ENCODE data around the gene CEACAM5. TPM values are rescaled to one million over a fixed set of nuclear protein-coding genes. Genes with fewer than 3 reads are reported as not detected.

The CEACAM5 gene
- not detected for total RNA-seq (ENCODE audit: unreplicated experiment)
- long read RNA-seq, result 0 reads

DNA sequence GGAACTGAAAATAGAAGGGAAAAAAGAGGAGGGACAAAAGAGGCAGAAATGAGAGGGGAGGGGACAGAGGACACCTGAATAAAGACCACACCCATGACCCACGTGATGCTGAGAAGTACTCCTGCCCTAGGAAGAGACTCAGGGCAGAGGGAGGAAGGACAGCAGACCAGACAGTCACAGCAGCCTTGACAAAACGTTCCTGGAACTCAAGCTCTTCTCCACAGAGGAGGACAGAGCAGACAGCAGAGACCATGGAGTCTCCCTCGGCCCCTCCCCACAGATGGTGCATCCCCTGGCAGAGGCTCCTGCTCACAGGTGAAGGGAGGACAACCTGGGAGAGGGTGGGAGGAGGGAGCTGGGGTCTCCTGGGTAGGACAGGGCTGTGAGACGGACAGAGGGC is at the start of gene CEACAM5:
Gene CEACAM5 (plus strand): TSS at position 146 of the 400 bp plus-strand sequence. CDS start 106 bp downstream, at position 252.
- Mint-ChIP-seq H3K9me3 (ENCODE audit: unreplicated experiment) (no peaks in the 10 kb centered on the region), H3K27me3 (ENCODE audit: unreplicated experiment) (peaks cover 12% of the 10 kb centered on the region), H3K4me3 (ENCODE audit: unreplicated experiment) (no peak within 1 kb of the TSS), H3K36me3 (ENCODE audit: unreplicated experiment) (no peaks in the 10 kb centered on the region), H3K27ac (ENCODE audit: unreplicated experiment) (no peak within 1 kb of the TSS), H3K4me1 (ENCODE audit: low read depth, unreplicated experiment) (no peaks in the 10 kb centered on the region)
- TF ChIP-seq, protein P1, sequence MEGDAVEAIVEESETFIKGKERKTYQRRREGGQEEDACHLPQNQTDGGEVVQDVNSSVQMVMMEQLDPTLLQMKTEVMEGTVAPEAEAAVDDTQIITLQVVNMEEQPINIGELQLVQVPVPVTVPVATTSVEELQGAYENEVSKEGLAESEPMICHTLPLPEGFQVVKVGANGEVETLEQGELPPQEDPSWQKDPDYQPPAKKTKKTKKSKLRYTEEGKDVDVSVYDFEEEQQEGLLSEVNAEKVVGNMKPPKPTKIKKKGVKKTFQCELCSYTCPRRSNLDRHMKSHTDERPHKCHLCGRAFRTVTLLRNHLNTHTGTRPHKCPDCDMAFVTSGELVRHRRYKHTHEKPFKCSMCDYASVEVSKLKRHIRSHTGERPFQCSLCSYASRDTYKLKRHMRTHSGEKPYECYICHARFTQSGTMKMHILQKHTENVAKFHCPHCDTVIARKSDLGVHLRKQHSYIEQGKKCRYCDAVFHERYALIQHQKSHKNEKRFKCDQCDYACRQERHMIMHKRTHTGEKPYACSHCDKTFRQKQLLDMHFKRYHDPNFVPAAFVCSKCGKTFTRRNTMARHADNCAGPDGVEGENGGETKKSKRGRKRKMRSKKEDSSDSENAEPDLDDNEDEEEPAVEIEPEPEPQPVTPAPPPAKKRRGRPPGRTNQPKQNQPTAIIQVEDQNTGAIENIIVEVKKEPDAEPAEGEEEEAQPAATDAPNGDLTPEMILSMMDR (IDR thresholded peaks at IDR 0.05; ENCODE audit: partially characterized antibody, unreplicated experiment), result no peak
- no peak for DNase-seq

DNA sequence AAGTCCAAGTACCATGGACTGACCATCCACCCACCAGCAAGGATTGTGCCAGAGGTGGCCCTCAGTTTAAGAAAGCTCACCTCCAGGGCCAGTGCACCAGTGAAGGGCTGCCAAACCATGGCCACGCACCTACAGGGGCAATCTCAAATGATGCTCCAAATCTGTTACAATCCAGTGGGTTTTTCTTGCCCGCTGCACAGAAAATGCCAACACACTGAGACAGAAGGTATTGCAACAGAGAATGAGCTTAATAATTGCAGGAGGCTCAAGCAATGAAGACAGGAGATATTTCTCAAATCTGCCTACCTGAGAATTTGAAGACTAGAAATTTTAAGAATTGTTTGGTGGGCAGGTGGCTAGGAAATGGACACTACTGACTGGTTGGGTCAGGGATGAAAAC is 42.4 kb upstream of the CEACAM5 start:
- Mint-ChIP-seq H3K4me1 (ENCODE audit: low read depth, unreplicated experiment) (no peaks in the 10 kb centered on the region), H3K4me3 (ENCODE audit: unreplicated experiment) (no peak overlapping the region), H3K9me3 (ENCODE audit: unreplicated experiment) (no peaks in the 10 kb centered on the region), H3K27me3 (ENCODE audit: unreplicated experiment) (peaks cover 2% of the 10 kb centered on the region), H3K27ac (ENCODE audit: unreplicated experiment) (no peak overlapping the region), H3K36me3 (ENCODE audit: unreplicated experiment) (no peaks in the 10 kb centered on the region)
- TF ChIP-seq, protein P1 (IDR thresholded peaks at IDR 0.05; ENCODE audit: partially characterized antibody, unreplicated experiment), result no peak
- DNase-seq, result no peak

DNA sequence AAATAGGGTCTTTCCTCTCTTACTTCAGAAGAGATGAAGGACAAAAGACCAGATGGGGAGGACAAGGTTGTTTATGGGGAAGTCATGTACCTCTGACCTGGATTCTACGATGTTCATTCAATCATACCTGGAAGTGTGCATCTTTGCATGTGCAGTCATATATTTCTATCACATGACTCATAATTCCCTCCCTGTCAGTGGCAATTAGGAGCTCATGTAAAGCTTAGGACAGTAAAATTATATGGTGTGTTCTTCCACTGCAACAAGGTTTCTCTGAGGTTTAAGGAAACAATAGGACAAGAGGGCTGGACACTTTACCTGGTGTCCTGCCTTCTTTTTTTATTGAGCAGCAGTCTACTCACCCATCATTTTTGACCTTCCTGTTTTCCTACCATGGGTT is 40.1 kb upstream of the CEACAM5 start:
- H3K27me3 Mint-ChIP-seq (ENCODE audit: unreplicated experiment), result peaks cover 4% of the 10 kb centered on the region
- no peaks in the 10 kb centered on the region for H3K36me3 Mint-ChIP-seq (ENCODE audit: unreplicated experiment)
- no peak overlapping the region for H3K4me3 Mint-ChIP-seq (ENCODE audit: unreplicated experiment)
- TF ChIP-seq, protein P1 (IDR thresholded peaks at IDR 0.05; ENCODE audit: partially characterized antibody, unreplicated experiment), result no peak
- H3K27ac Mint-ChIP-seq (ENCODE audit: unreplicated experiment), result no peak overlapping the region
- DNase-seq, result no peak
- no peaks in the 10 kb centered on the region for H3K4me1 Mint-ChIP-seq (ENCODE audit: low read depth, unreplicated experiment)
- no peaks in the 10 kb centered on the region for H3K9me3 Mint-ChIP-seq (ENCODE audit: unreplicated experiment)

DNA sequence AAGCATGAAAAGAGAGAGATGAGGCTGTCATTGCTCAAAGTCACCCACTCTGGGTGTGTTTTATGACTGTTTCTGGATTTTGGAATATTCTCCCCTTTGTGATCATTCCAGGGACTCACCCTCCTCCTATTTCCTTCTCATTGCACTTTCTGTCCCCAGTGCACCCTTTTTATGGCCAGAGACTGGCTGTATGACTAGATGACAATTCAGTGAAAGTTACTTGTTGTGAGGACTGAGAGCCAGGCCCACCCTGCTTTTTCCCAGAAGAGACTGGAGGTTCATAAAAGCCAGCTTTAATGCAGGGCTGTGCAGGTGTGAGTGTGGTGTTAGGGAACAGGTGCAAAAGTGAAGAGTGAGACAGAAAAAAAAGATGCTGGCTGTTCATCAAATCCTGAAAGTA is 37.7 kb upstream of the CEACAM5 start:
- Mint-ChIP-seq H3K4me3 (ENCODE audit: unreplicated experiment) (no peak overlapping the region), H3K4me1 (ENCODE audit: low read depth, unreplicated experiment) (no peaks in the 10 kb centered on the region), H3K27ac (ENCODE audit: unreplicated experiment) (no peak overlapping the region), H3K36me3 (ENCODE audit: unreplicated experiment) (no peaks in the 10 kb centered on the region), H3K9me3 (ENCODE audit: unreplicated experiment) (no peaks in the 10 kb centered on the region), H3K27me3 (ENCODE audit: unreplicated experiment) (peaks cover 2% of the 10 kb centered on the region)
- DNase-seq, result no peak
- TF ChIP-seq, protein P1 (IDR thresholded peaks at IDR 0.05; ENCODE audit: partially characterized antibody, unreplicated experiment), result no peak

DNA sequence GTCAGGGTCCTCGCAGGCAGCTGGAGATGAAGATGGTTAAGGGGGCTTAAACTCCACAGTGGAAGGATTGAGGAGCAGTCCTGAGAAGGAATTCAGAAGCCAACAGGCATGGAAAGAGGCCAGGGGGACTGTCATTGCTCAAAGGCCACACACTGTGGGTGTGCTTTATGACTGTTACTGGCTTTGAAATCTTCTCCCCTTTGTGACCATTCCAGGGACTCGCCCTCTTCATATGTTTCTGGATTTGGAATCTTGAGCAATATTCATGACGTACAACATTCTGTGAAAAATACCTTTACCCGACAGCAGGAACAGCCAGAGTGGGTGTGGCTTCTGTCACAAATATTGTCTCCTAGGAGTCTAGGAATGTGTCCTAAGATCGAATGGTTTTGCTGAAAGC is 36.9 kb upstream of the CEACAM5 start:
- peaks cover 2% of the 10 kb centered on the region for H3K27me3 Mint-ChIP-seq (ENCODE audit: unreplicated experiment)

More for the DNA sequence above, 36.9 kb upstream of the CEACAM5 start:
- Mint-ChIP-seq H3K36me3 (ENCODE audit: unreplicated experiment) (no peaks in the 10 kb centered on the region), H3K9me3 (ENCODE audit: unreplicated experiment) (no peaks in the 10 kb centered on the region), H3K4me3 (ENCODE audit: unreplicated experiment) (no peak overlapping the region), H3K27ac (ENCODE audit: unreplicated experiment) (no peak overlapping the region), H3K4me1 (ENCODE audit: low read depth, unreplicated experiment) (no peaks in the 10 kb centered on the region)
- no peak for DNase-seq
- TF ChIP-seq, protein P1 (IDR thresholded peaks at IDR 0.05; ENCODE audit: partially characterized antibody, unreplicated experiment), result no peak

All from glutamatergic neuron (in vitro differentiated cells).